B cell (primary cell): ENCODE data around the gene JARID2. TPM values are rescaled to one million over a fixed set of nuclear protein-coding genes. Genes with fewer than 3 reads are reported as not detected.

ENCODE experiments used
- ATAC-seq: fragments of 200-7000 bp; cut with Tn5 transposase; one replicate; pipeline ENCODE4 v1.10.0; 2021; ENCODE audit warnings: low read depth, mild to moderate bottlenecking, moderate number of reproducible peaks, moderate library complexity
- CTCF ChIA-PET: fragments of 350-600 bp; sonication (Branson Sonifier 250); formaldehyde crosslinking; loops from one replicate; lab custom pipeline; 2021; ENCODE audit warnings: antibody characterized with exemption, inconsistent platforms; lab: Charles Lee
- POLR2A ChIA-PET: fragments of 350-600 bp; sonication (Branson Sonifier 250); formaldehyde crosslinking; loops from one replicate; lab custom pipeline; 2021; ENCODE audit warnings: antibody characterized with exemption; lab: Charles Lee
- DNase-seq: peaks from one replicate; pipeline ENCODE4 v3.0.0; 2013
- H2AFZ ChIP-seq: 2 replicates; pipeline ENCODE4 v1.6.1; 2012; ENCODE audit warnings: mild to moderate bottlenecking, low read depth, low read length; ENCODE audit not compliant: insufficient read depth, poor library complexity, severe bottlenecking
- H3K27ac ChIP-seq, 2 donors: 1 replicate in 1 of 2; 2 replicates in 1 of 2; pipeline ENCODE4 v1.5.1; 2012 to 2013; ENCODE audit warnings: low read length in 2 of 2, mild to moderate bottlenecking in 2 of 2, moderate library complexity in 1 of 2
- H3K27me3 ChIP-seq, 4 experiments: fragments of 200-600 bp in 1 of 4; sonication (generic) in 1 of 4; replicated peaks in 1 of 4; 1 replicate in 2 of 4; 2 replicates in 2 of 4; pipeline versions ENCODE4 v1.6.1 to v1.7.0; 2013 to 2016; ENCODE audit warnings: low read length in 3 of 4, mild to moderate bottlenecking in 2 of 4, mixed read lengths in 1 of 4, moderate library complexity in 1 of 4; ENCODE audit not compliant: insufficient read depth in 4 of 4, control insufficient read depth in 3 of 4; ENCODE audit errors: control extremely low read depth in 1 of 4
- H3K36me3 ChIP-seq, 2 experiments: replicated peaks in 1 of 2; 1 replicate in 1 of 2; 2 replicates in 1 of 2; pipeline versions ENCODE4 v1.6.1 to v1.7.1; 2013; ENCODE audit warnings: low read length in 1 of 2; ENCODE audit not compliant: insufficient read depth in 2 of 2, control insufficient read depth in 1 of 2; ENCODE audit errors: control extremely low read depth in 1 of 2, extremely low read depth in 1 of 2
- H3K4me1 ChIP-seq, 2 donors: fragments of 200-600 bp in 1 of 2; sonication (generic) in 1 of 2; 1 replicate in 1 of 2; 2 replicates in 1 of 2; pipeline versions ENCODE4 v1.5.1 to v1.6.1; 2013 to 2017; ENCODE audit warnings: low read length in 2 of 2; ENCODE audit not compliant: control insufficient read depth in 2 of 2, insufficient read depth in 2 of 2
- H3K4me2 ChIP-seq: replicated peaks from 2 replicates; pipeline ENCODE3; 2012; ENCODE audit warnings: mild to moderate bottlenecking, low read depth, low read length; ENCODE audit not compliant: poor library complexity, severe bottlenecking
- H3K4me3 ChIP-seq, 5 experiments: fragments of 200-600 bp in 1 of 5; sonication (generic) in 1 of 5; 1 replicate in 3 of 5; 2 replicates in 2 of 5; pipeline versions ENCODE4 v1.5.1 to v1.7.0; 2011 to 2016; ENCODE audit warnings: low read length in 4 of 5, mild to moderate bottlenecking in 4 of 5, low read depth in 2 of 5, control low read depth in 1 of 5, moderate library complexity in 1 of 5; ENCODE audit not compliant: insufficient read depth in 1 of 5; ENCODE audit errors: control extremely low read depth in 1 of 5, extremely low read depth in 1 of 5
- H3K79me2 ChIP-seq: fragments of 200-600 bp; sonication (generic); one replicate; pipeline ENCODE4 v1.6.0; 2016; ENCODE audit warnings: low read length; ENCODE audit not compliant: control insufficient read depth, insufficient read depth
- H3K9ac ChIP-seq: fragments of 200-600 bp; sonication (generic); 2 replicates; pipeline ENCODE4 v1.6.1; 2017; ENCODE audit warnings: mild to moderate bottlenecking, low read length, moderate library complexity
- H3K9me3 ChIP-seq, 3 donors: one replicate each; pipeline versions ENCODE4 v1.6.1 to v1.7.1; 2013; ENCODE audit warnings: low read length in 2 of 3; ENCODE audit not compliant: control insufficient read depth in 2 of 3, insufficient read depth in 1 of 3; ENCODE audit errors: control extremely low read depth in 1 of 3
- H4K20me1 ChIP-seq: 2 replicates; pipeline ENCODE4 v1.6.0; 2012; ENCODE audit warnings: mild to moderate bottlenecking, low read length; ENCODE audit not compliant: insufficient read depth, control insufficient read depth, poor library complexity, severe bottlenecking
- H3K27ac Mint-ChIP-seq: one replicate; pipeline ENCODE4 v1.8.0; 2021; ENCODE audit warnings: mixed read lengths
- H3K27me3 Mint-ChIP-seq: one replicate; pipeline ENCODE4 v1.8.0; 2021; ENCODE audit warnings: mixed read lengths
- H3K4me1 Mint-ChIP-seq: one replicate; pipeline ENCODE4 v1.8.0; 2021; ENCODE audit warnings: mixed read lengths
- H3K4me3 Mint-ChIP-seq: one replicate; pipeline ENCODE4 v1.8.0; 2021; ENCODE audit warnings: mixed read lengths
- H3K9me3 Mint-ChIP-seq: one replicate; pipeline ENCODE4 v1.8.0; 2022; ENCODE audit warnings: mixed read lengths; ENCODE audit not compliant: insufficient read depth
- CTCF ChIP-seq: fragments of 200-600 bp; IDR thresholded peaks from one replicate; pipeline ENCODE4 v1.8.0; 2022; ENCODE audit warnings: antibody characterized with exemption, mild to moderate bottlenecking
- EZH2 ChIP-seq: IDR thresholded peaks from 2 replicates; pipeline ENCODE4 v1.6.1; 2012; ENCODE audit warnings: borderline replicate concordance, low read depth, mild to moderate bottlenecking, moderate library complexity, low read length; ENCODE audit not compliant: insufficient read depth, poor library complexity, severe bottlenecking
- WGBS: methylation state at CpG from one replicate; pipeline ENCODE4 v1.1.5; 2013; ENCODE audit warnings: missing lambda C conversion rate; ENCODE audit not compliant: insufficient coverage; 5-methylcytosine and 5-hydroxymethylcytosine counted together
- intact Hi-C: fragments of 100-400 bp; cut with micrococcal nuclease; formaldehyde crosslinking; loops from one replicate; pipeline ENCODE4 v1.10.0; 2022
- polyA plus RNA-seq: library from polyadenylated mRNA; depleted of rRNA; stranded (reverse); fragments of >200 nt; gene quantifications from 2 replicates; pipeline ENCODE4 v1.2.3, GENCODE V29; 2012
- total RNA-seq, 2 donors: library from RNA; stranded (reverse); fragments of 120-200 nt in 1 of 2; gene quantifications; 1 replicate in 1 of 2; 2 replicates in 1 of 2; pipeline versions ENCODE4 v1.2.3 to v1.2.4, GENCODE V29; 2013 to 2022

The JARID2 gene
- total and polyA plus RNA-seq, 2 donors (not counting 1 experiment from before 2014, with no cell fraction given): 11.0 to 58.1 TPM

- peaks cover 11 to 28% of the 10 kb centered on the region in 2 experiments for H3K36me3 ChIP-seq
- ChIA-PET CTCF (interaction anchor here (1.0 kb wide), 1 partner anchor 44 kb away, joined by 3 read pairs; no protein-coding TSS in a partner anchor), POLR2A (no interaction called here)
- peaks cover 48% of the 10 kb centered on the region for H3K79me2 ChIP-seq
- ATAC-seq (no peak), DNase-seq (no peak)
- H3K27ac ChIP-seq: no peak overlapping the region
- Mint-ChIP-seq H3K27ac (no peak overlapping the region), H3K9me3 (no peaks in the 10 kb centered on the region), H3K4me1 (peaks cover 38% of the 10 kb centered on the region), H3K27me3 (no peaks in the 10 kb centered on the region), H3K4me3 (no peak overlapping the region)
- no peak overlapping the region for H3K9ac ChIP-seq
- no peak for TF ChIP-seq EZH2
- TF ChIP-seq CTCF: no peak
- intact Hi-C loops: no loop called here
- H3K4me3 ChIP-seq: no peak overlapping the region
- H4K20me1 ChIP-seq: peaks cover 43% of the 10 kb centered on the region
- WGBS: 100% methylated on average over 1 of the region's 4 CpGs
- no peaks in the 10 kb centered on the region for H3K9me3 ChIP-seq
- no peak overlapping the region for H3K4me2 ChIP-seq
- H3K27me3 ChIP-seq: no peaks in the 10 kb centered on the region
- H3K4me1 ChIP-seq: peaks cover 2 to 14% of the 10 kb centered on the region in 2 donors
- H2AFZ ChIP-seq: no peak overlapping the region
Measured at GRCh38 chr6:15484821-15485220, 239.0 kb downstream of the JARID2 start.

DNA sequence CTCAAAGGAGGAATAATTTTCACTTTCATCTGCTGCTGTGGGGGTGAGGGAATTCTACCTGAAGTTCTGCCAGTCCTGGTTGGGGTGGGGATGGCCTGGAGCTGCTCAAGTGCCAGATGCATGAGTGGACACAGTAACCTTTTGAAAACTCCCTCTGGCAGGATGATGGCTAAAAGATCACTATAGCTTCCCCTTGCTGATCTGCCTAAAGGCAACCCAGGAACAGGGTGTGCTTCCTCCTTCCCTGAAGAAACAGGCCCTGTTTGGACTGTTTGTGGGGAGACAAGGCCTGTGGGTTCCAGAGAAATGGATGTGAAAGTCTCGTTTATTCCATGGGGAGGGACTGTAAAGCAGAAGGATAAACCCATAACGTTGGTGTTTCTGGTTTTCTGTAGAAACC lies 240.1 kb downstream of the JARID2 start:
- Histone ChIP-seq H3K4me2 (no peak overlapping the region), H3K36me3 (peaks cover 11 to 28% of the 10 kb centered on the region in 2 experiments), H2AFZ (no peak overlapping the region), H4K20me1 (peaks cover 34% of the 10 kb centered on the region), H3K4me1 (peaks cover 8 to 22% of the 10 kb centered on the region in 2 donors), H3K27me3 (no peaks in the 10 kb centered on the region), H3K27ac (no peak overlapping the region), H3K79me2 (peaks cover 38% of the 10 kb centered on the region), H3K4me3 (no peak overlapping the region), H3K9ac (no peak overlapping the region), H3K9me3 (no peaks in the 10 kb centered on the region)
- intact Hi-C loops: no loop called here
- H3K27me3 Mint-ChIP-seq: no peaks in the 10 kb centered on the region
- WGBS: 88% methylated on average over 1 of the region's 2 CpGs
- ATAC-seq: no peak
- POLR2A ChIA-PET: no interaction called here
- CTCF ChIA-PET: interaction anchor here (0.7 kb wide), 2 partner anchors 19 to 1308 kb away, joined by 3 to 4 read pairs; no protein-coding TSS in a partner anchor
- H3K4me1 Mint-ChIP-seq: peaks cover 41% of the 10 kb centered on the region
- H3K9me3 Mint-ChIP-seq: no peaks in the 10 kb centered on the region
- no peak overlapping the region for H3K4me3 Mint-ChIP-seq
- no peak for TF ChIP-seq CTCF
- no peak for TF ChIP-seq EZH2
- DNase-seq: no peak
- H3K27ac Mint-ChIP-seq: no peak overlapping the region
